GM19438 (cell line): ENCODE measurements around the gene VMAC.
A peak's percentile ranks its signal among the peaks of the same experiment; 100 is the strongest.

ENCODE experiments used
- ATAC-seq: cut with Tn5 transposase; IDR thresholded peaks from one replicate; pipeline ENCODE4 v1.9.1; 2021; ENCODE audit warnings: low read depth; ENCODE audit not compliant: unreplicated experiment

The VMAC gene

DNA sequence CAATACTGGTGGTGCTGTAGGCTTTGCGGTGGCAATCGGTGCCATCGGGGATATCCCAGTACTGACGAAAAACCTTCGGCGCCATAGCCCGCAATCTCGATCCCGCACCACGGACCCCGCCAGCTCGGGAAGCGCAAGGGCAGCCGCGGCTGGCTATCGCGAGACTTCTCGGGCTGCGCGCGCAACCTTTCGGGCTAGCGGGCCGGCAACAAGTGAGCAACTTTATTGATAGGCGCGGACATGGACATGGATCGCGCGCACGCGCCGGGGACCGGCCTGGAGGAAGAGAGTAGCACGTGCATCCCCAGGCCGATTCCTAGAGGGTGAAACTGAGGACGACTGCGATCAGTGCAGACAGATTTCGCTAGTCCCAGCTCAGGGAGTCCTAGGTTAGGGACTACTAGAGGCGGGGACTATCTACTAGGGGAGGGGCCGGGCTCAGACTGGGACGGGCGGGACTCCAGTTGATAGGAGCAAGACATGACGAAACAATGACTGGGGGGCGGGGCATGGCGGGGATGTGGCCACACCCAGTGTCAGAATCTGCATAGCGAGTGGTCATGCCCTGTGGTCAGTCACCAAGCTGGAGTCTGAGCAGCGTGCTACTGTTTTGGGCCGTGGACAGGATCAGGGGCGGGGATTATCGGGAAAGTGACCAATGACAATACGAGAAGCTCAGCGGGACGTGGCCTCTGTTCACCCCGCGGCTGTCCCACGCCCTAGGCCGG is 884 bp upstream of the VMAC start, which contains the start of gene NDUFA11:
Gene NDUFA11 (minus strand): TSS at position 167 of the 728 bp plus-strand sequence. CDS start 82 bp downstream, at position 85.
- ATAC-seq = peak; percentile 40

DNA sequence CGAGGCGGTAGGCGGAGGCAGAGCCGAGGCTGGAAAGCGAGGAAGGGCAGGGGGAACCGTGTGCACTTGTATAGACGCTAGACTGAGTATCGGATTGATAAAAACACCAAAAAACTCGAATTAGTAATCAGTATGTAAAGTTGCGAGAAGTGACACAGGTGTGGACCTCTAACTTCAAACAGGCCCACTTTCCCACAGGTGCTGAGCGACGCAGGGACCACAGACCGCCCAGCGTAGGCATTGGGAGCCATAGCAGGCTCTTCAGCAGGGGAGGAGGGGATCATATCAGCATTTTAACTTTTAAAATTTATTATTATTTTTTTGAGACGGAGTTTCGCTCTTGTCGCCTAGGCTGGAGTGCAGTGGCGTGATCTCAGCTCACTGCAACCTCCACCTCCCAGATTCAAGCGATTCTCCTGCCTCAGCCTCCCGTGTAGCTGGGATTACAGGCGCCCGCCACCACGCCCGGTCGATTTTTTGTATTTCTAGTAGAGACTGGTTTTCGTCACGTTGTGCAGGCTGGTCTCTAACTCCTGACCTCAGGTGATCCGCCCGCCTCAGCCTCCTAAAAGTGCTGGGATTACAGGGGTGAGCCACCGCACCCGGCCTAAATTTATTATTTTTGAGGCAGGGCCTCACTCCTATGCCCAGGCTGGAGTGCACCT is 574 bp downstream of the VMAC start:
- no peak for ATAC-seq

DNA sequence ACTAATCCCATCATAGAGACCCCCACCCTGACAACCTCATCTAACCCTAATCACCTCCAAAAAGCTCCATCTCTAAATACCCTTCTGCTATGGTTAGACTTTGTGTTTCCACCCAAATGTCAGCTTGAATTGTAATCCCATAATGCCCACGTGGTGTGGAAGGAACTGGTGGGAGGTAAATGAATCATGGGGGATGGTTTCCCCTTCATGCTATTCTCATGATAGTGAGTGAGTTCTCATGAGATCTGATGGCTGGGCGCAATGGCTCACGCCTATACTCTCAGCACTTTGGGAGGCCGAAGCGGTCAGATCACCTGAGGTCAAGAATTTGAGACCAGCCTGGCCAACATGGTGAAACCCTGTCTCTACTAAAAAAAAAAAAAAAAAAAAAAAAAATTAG is 2.6 kb downstream of the VMAC start:
- ATAC-seq = no peak

DNA sequence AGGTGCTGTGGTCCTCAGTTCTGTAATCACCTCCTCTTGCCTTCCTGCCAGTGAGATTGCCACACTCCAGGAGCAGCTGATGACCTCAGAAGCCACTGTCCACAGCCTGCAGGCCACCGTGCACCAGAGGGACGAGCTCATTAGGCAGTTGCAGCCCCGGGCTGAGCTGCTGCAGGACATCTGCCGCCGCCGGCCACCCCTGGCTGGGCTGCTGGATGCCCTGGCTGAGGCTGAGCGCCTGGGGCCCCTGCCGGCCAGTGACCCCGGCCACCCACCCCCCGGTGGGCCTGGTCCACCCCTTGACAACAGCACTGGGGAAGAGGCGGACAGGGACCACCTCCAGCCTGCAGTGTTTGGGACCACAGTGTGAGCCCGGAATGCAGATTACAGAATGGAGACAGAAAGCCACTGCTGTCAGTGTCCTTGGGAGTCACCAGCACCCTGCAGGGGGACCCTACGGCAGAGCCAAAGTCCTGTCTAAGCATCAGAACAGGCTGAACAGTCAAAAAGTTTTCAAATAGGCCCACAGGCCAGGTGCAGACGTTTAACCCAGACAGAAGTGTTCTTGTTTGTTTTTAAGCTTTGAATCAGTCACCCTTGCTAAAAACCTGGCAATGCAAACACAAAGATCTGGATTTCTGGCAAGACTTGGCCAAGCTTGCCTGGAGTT is 4.2 kb downstream of the VMAC start:
- ATAC-seq = no peak

DNA sequence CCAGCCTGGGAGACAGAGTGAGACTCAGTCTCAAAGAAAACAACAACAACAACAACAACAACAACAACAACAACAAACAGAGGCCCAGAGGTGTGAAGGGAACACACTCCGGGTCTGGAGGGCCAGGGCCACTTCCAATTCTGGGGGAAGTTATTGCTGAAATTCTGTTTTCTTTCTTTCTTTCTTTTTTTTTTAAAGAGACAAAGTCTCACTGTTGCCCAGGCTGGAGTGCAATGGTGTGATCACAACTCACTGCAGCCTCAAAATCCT is 5.9 kb downstream of the VMAC start:
- ATAC-seq = no peak

DNA sequence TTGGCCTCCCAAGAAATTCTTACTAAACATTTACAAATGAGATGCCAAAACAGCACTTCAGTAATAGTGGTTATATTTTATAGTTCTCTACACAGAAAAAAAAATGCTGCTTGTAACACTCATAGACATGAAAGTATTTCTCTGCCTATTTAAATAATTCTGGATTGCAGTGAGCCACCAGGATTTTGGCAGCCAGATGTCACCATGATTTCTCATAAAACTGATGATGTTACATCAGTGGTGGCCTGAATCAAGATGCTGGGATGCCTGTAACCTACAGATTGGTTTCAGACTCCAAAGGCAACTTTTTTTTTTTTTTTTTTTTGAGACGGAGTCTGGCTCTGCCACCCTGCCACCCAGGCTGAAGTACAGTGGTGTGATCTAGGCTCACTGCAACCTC is 6.7 kb downstream of the VMAC start:
- no peak for ATAC-seq

DNA sequence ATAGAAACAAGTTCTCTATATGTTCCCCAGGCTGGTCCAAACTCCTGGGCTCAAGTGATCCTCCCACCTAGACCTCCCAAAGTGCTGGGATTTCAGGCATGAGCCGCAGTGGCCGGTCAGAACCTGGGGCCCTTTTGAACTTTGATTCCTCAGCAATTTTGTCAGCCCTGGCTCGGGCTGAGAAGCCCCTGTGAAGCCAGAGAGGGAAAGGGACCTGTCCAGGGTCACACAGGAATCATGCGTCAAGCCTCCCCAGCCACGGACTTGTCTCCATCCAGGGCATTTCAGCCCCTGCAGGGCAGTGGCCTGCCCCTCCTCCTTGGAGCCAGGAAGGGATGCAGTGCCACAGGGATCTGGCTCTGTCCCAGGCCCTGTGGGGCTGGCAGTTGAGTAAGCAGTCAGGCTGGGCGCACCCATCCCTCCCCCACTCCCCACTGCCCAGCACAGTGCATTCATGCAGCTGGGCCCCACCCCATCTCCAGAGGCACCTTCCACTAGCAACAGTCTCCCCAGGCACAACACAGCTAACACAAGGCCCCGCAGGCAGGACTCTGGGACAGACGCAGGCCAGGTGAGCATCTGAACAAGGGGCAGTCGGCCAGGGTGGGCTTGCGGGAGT is 9.2 kb downstream of the VMAC start, which contains the start of gene CAPS:
Gene CAPS (plus strand): TSS at position 516 of the 619 bp plus-strand sequence. CDS start 153 bp downstream, outside the sequence.
- no peak for ATAC-seq

DNA sequence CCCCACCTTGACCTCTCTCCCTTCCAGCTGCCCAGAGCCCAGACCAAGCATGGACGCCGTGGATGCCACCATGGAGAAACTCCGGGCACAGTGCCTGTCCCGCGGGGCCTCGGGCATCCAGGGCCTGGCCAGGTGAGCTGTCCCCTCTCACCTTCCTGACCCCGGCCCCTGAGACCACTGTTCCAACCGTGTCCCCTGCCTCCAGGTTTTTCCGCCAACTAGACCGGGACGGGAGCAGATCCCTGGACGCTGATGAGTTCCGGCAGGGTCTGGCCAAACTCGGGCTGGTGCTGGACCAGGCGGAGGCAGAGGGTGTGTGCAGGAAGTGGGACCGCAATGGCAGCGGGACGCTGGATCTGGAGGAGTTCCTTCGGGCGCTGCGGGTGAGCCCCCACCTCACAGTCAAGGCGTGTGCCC is 9.7 kb downstream of the VMAC start:
- ATAC-seq = no peak

DNA sequence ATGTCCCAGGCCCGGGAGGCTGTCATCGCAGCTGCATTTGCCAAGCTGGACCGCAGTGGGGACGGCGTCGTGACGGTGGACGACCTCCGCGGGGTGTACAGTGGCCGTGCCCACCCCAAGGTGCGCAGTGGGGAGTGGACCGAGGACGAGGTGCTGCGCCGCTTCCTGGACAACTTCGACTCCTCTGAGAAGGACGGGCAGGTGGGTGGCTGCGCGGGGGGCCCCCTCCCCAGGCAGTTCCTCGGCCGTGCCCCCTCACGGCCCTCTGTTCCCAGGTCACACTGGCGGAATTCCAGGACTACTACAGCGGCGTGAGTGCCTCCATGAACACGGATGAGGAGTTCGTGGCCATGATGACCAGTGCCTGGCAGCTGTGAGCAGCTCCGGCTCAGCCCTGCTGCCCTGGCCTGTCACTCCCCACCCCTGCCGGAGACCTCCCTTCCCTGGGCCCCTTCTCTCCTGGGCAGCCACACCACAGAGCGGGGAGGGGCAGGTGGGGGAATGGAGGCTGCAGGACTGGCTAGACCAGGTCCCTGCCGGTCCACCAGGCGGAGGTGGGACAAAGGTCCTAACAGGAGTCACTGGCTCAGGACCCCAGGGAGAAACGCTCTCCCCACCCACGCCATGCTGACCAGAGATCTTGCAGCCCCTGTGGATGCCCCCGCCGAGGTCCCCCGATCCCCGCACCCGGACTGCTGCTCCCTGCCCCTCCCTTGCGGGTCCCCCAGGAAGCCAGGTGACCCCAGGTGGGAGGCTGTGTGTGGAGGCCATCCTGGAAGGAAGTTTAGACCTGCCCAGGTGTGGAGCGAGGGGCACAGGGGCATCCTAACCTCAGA is 10.5 kb downstream of the VMAC start:
- ATAC-seq = no peak

DNA sequence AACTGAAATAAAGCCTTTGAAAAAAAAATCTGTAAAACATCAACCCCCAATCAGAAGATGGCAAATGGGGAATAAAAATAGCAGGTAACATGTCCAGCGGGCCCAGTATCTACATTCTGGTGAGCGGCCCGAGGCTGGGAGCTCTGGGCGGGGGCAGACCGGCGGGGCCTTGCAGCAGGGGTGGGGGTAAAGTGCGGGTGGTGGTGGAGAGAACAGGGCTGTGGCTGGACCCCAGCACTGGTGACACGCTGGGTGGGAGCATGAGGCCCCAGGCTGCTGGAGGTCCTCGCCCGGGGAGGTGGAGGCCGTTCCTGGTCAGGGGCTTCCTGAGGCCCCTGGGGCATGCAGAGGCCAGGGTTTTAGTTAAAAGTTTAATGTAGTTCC is 11.1 kb downstream of the VMAC start:
- no peak for ATAC-seq

DNA sequence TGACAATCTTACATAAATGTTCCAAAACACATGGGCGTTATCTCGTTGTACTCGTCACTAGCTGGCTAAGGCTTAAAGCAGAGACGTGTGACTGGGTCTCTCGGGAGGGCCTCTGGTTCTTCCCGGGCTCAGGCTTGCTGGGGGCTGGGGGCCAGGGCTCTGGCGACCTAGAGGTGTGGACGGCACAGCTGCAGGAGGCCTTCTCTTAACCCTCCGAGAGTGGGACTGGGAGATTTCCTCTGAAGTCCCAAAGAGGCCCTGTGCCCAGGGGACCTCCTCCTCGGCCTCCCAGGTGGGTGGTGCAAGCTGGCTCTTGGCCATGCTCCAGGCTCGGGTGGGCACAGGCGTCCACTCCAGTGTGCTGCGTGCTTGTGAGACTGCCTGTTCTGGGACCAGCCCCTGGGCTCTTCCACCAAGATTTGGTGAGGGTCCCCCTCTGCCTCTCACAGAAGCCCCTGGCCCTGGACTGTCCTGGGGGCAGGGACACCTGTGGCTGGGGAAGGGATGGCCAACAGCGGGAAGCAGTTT is 11.6 kb downstream of the VMAC start:
- no peak for ATAC-seq

DNA sequence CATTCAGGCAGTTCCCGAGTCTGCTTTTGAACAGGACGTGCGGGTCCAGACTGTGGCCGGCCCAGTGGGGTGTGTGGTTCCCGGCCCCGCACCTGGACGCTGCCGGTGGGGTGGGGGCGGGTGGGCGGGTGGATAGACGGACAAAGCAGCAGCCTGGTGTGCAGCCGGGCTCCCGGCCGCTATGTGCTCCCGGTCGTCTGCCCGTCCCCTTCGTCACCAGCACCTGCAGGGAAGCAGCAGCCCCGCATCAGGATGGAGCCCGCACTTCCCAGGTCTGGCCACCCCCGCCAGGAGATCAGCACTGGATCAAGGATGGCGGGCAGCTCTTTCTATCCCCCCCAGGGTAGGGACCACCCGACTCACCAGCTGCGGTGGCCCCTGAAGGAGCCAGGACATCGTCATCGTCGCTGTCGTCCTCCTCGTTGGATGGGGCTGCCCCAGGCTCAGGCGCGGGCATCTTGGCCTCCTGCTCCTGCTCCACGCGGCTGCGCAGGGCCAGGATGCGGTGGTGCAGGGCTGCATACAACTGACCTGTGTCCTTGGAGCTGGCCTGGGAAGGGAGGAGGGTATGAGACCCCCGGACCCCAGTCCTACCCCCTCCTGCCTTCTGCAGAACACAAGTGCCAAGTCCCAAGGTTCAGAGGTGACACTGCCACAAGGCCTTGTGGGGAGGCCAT is 12.9 kb downstream of the VMAC start:
- no peak for ATAC-seq

DNA sequence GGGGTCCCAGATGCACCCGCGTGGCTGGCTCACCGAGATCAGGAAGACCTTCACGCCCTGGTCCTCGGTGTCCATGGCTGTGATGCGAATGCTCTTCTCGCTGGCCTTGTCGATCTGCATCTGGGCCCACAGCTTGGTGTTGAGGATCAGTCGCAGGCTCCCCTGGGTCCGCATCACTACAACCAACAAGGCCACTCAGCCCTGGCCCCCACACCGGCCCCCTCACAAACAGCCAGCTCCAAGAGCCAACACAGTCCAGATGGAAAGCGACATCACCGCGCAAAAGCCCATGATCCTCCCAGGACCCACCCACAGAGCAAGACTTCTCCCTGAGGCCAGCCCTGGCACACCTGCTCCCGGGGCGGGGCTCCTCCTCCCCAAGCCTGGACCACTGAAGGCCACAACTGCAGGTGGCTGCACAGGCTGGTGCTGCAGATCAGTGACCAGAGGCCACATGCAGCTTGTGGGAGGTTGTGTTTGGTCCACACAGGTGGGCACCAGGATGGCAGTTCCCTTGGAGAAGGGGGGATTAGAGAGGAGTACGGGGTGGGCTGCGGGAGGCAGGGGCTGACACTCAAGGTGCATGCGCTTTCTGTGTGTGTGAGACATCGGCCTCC is 13.9 kb downstream of the VMAC start:
- no peak for ATAC-seq

DNA sequence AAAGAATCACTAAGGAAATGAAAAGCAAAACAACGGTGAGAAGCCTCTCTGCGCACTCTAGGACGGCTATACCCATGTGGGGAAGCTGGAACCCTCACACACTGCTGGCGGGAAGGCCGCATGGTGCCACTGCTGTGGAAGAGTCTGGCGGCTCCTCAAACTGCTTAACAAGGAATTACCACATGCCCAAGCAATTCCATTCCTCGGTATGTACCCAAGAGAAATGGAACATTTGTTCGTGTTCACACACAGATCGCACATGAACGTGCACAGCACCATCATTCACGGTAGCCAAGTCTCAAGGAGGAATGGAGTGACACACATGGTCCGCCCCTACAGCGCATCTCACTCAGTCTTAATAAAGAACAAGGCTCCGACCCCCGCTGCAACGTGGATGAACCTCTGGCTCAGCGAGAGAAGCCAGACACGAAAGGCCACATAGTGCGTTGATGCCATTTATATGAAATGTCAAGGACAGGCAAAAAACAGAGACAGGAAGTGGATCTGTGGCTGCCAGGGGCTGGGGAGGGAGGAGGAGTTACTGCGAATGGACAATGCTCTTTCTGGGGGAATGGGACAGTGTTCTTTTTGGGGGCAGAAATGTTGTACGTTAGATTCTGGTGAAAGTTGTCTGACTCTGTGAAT is 17.0 kb downstream of the VMAC start:
- no peak for ATAC-seq

DNA sequence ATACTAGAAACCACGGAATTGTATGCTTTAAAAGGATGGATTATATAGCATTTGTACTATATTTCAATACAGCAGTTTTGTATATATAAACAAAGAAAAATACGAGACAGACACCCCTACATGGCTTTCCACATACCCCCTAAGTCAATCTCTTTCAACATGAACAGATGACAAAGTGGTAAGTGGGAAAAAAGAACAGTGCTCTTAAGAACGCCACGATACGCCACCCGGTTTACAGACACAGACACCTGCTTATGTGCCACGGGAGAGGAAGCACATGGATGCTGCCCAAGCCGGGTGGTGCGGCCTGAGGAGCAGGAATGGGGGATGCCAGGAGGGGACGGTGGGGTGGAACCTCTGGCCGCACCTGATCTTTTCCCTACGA is 17.5 kb downstream of the VMAC start:
- ATAC-seq = no peak

DNA sequence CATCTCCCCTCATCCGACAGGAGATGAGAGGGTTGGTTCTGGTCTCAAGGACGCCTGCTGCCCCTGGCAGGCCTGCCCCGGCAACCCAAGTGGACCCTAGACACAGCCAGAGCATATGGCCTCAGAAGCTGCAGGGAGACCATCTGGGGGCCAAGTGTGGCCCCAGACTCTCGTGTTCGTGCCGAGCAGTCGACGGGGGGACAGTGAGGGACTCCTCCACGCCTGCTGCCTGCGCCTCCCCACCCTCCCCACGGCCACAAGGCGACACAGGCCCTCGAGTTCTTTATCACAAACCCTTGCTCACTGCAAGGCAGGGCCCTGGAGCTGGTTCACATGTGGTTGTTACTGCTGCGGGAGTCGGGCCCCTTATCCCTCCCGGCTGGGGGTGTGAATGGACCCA is 18.7 kb downstream of the VMAC start:
- no peak for ATAC-seq

DNA sequence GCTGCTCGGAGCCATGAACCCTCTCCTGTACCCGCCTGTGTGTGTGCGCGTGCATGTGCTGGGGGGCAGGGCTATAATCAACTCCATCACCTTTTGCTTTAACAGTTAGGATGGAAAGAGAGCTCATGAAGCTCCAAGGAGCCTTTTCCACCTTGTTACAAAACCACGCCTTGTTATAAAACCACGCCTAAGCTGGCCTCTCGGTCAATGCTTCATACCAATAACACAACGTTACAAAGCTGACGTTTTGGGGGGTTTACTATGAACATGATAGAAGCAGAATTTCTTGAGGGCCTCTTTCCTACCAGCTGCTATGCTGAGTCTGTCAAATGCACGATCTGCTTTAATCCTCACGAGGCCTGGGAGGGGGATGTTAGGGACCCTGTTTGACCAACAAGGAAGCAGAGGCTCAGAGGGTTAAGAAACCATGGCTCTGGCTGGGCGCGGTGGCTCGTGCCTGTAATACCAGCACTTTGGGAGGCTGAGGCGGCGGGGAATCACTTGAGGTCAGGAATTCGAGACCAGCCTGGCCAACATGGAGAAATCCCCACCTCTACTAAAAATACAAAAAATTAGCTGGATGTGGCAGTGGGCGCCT is 21.3 kb downstream of the VMAC start:
- no peak for ATAC-seq

DNA sequence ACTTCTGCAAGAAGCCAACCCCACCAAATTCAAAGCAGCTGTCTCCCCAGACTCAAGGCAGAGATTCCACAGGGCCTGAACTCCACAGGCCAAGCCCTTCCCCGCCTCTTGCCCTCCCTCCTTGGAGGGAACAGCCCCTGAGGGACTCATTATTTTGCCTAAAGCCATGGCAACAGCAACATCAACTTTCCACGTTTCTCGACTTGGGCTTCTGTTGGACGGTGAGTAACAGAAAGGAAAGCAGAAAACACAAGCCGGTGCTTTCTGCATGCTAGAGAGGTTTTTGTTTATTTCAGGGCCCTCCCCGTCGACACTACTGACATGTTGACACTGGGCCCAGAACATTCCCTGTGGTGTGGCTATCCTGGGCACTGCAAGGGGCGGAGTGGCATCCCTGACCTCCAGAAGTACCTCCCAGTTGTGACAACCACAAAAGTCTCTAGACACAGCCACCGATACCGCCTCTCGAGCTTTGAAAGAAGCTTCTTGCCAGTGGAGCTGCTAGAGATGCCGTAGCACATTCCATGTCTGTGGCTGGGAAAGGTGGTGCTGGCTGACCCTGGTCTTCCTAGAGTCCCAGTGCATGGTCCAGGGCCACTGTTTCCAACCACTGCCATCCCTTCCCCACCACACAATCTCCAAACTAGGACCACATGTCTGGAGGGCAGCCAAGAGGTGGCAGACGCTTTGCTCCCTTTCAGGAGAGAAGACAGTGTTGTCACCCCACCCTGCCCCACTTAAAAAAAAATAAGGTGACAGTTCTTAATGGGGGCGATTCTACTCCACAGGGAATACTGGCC is 22.2 kb downstream of the VMAC start:
- no peak for ATAC-seq
